LNCAP (cell line): ENCODE results near the gene PTPRU.

Experiments
- TF ChIP-seq, protein P1 (sequence below): fragments of 450-650 bp; IDR thresholded peaks from 2 replicates; pipeline ENCODE4 v1.5.1; 2017; ENCODE audit warnings: mild to moderate bottlenecking

PTPRU gene

DNA sequence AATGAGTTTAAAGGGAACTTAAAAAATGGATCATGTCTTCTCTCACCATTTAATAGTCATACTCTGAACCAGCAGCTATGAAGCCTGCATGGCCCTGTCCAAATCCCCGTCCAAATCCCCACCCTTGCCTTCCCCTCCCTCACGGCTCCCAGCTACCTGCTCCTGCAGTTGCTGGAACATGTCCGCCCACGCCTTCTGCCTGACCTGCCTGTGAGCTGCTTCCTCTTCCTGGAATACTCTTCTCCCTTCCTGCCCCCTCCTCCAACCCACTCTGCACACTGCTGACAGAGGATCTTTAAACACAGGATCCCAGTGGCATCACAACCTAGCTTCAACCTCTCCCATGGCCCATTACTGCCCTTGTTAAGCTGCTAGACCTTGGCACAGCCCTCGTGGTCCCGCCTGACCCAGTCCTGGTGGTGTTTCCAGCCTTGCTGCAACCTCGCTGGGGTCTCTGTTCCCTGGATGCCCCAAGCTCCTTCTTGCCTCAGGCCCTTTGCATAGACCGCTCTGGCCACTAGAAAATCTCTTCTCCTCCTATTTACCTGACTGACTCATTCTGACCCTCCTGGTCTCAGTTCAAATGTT lies 118.3 kb downstream of the PTPRU start:
- TF ChIP-seq, protein P1, sequence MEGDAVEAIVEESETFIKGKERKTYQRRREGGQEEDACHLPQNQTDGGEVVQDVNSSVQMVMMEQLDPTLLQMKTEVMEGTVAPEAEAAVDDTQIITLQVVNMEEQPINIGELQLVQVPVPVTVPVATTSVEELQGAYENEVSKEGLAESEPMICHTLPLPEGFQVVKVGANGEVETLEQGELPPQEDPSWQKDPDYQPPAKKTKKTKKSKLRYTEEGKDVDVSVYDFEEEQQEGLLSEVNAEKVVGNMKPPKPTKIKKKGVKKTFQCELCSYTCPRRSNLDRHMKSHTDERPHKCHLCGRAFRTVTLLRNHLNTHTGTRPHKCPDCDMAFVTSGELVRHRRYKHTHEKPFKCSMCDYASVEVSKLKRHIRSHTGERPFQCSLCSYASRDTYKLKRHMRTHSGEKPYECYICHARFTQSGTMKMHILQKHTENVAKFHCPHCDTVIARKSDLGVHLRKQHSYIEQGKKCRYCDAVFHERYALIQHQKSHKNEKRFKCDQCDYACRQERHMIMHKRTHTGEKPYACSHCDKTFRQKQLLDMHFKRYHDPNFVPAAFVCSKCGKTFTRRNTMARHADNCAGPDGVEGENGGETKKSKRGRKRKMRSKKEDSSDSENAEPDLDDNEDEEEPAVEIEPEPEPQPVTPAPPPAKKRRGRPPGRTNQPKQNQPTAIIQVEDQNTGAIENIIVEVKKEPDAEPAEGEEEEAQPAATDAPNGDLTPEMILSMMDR = no peak

DNA sequence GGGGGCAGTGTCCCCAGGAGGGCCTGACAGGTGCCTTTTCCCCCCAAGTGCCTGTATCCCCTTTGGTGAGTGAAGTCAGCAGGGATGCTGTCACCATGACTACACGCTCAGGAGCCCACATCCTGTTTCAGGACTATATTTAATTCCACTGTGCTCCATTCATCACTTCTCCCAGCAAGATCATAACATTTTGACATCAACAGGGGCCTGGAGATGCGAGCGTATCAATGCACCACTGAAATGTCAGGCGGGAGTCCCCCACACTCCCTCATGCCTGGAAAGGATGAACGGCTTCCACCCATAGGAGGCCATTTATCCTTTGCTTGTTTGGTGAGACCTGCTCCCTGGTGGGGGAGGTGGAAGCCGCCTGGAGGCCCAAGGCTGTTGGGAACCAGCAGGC lies 119.1 kb downstream of the PTPRU start:
- TF ChIP-seq, protein P1 = no peak

DNA sequence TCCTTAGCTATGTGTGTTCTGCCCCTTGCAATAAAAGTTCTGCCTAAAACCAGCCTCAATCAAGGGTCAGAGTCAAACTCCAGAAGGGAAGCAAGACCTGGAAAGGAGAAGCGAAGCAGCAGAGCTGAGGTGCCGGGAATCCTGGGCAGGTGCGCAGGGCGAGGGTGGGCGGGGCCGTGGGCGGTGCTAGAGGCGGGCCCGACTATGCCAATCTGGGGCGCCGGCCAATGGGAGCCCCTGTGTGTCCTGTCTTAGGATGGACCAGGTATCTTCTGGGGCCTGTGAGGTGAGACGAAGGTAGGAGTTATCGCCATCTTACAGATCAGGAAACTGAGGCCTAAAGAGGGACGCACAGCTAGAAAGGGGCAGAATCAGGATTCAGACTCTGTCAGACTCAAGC lies 120.3 kb downstream of the PTPRU start:
- TF ChIP-seq, protein P1 = no peak

DNA sequence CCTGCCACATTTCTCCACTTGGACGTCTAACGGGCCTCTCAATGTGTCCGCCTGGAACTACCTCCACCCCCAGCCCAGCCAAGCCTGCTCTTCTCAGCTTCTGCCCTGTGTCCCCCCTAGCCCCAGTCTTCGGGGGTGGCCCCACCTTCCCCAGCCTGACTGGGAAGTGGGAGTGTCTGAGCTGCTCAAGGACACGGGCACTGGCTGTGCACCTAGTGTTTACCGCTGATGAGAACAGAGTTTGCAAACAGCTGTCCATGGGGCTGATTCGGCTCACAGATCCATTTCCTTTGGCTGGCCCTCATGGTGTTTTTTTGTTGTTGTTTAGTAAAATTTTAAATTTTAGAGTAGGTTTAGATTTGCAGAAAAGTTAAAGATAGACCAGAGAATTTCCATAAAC lies 121.1 kb downstream of the PTPRU start:
- TF ChIP-seq, protein P1 = no peak

DNA sequence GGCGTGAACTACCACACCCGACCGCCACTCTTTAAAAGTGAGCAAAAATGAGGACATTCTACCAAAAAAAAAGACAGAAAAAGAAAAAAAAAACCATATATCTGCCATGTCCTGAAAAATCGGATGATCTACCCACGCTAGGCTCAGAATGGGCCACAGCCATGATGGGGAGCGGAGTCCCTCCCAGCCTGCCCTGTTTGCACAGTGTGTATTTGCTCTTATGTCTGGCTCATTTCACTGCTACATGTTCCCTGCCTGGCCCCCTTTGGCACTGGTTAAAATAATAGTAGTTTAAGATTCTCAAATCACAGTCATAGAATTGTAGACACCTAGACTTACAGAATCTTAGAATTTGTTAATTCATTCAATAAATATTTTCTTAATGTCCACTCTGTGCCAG lies 121.9 kb downstream of the PTPRU start:
- TF ChIP-seq, protein P1 = no peak

DNA sequence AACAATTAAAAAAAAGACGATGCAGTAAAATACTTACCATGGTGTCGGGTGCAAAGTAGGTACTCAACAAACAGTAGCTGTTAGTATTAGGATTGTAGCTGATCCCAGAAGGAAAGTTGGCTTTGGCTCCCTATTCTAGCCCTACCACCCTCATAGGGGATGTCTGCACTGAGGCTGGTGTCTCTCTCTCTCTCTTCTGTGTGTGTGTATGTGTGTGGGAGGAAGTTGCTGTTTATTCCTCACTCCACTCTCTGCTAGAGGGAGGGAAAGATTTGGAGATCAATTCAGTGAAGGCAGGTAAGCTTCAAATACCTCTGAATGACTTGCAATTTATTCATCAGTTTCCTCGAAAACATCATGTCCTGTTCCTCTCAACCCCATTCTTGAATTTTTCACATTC lies 124.4 kb downstream of the PTPRU start:
- TF ChIP-seq, protein P1 = no peak

DNA sequence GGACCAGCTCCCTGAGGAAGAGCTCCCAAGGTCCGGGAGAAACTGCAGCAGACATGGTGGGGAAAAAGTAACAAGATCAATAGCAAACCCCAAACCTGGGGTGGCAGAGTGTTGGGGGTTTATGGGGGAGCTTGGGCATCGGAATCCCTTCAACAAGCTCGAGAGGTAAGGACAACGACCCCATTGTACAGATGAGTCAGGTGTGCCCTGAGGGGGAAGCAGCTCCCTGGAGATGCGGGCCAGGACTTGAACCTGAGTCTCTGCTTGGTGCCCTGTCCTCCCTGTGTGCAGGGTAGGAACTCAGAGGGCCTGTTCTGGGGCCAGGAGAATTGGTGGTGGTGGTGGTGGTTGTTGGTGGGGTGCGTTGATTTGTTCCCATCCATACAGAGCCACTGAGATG lies 125.4 kb downstream of the PTPRU start:
- TF ChIP-seq, protein P1 = no peak

DNA sequence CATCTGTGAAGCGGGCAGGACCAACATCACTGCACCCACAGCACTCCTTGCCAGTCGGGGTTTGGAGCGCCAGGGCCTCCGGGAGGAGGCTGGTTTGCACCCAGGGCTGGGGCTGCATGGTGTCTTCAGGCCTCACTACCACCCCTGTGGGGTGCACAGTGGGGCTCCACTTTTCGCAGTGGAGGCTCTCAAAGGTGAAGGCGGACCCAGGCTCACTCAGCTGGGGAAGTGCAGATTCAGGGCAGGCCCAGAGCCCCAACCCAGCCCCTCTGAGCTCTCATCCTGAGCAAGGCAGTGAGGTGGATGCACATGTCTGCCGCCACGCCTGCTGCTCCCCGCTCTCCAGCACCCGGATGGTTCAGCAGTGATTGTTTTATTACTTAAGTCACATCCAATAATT lies 125.8 kb downstream of the PTPRU start:
- TF ChIP-seq, protein P1 = no peak
